ENCODE data around the gene ACAD8.

Gene ACAD8

DNA sequence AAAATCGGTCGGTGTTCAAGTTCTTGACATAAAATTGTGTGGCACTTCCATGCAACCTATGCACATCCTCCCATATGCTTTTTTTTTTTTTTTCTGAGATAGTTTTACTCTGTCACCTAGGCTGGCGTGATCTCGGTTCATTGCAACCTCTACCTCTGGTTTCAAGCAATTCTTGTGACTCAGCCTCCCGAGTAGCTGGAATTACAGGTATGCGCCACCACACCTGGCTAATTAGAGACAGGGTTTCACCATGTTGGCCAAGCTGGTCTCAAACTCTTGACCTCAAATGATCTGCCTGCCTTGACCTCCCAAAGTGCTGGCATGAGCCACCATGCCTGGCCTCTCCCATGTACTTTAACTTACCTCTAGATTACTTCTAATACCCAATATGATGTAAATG lies 37.8 kb downstream of the ACAD8 start:
- no peak for DNase-seq (ENCODE audit: low spot score)

DNA sequence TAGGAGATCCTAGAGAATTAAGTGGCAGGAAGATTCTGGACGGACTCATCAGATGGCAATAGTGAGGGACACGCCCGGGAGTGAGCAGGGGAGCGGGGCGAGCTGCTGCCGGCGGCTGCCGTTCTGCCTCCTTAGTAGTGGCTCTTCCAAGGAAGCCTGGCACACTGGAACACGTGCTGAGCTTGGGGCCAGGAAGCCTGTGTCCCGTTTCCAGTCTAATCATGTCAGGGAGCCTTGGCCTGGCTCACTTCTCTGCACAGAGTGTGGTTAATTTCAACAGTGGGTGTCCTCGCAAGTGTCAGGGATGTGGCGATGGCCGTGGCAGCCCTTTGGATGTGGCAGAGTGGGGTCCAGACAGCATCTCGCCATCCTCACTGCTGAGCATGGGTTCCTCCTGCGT lies 39.3 kb downstream of the ACAD8 start:
- DNase-seq (ENCODE audit: low spot score), result no peak

- DNase-seq (ENCODE audit: low spot score), result no peak
Measured at GRCh38 chr11:134293119-134294113, 40.0 kb downstream of the ACAD8 start.

DNA sequence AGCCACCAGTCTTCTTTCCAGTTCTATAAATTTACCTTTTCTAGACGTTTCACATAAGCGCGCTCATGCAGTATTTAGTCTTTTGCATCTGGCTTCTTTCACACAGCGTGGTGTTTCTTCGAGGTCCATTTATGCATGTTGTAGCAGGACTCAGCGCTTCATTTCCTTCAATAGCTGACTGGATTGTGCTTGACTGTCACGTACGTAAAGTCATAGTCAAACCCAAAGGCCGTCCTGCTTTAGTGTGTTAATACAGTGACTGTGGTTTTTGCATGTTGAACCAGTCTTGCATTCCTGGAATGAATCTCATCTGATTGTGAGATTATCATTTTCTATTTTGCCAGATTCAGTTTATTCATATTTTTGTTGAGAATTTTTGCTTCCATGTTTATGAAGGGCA lies 41.3 kb downstream of the ACAD8 start:
- no peak for DNase-seq (ENCODE audit: low spot score)

DNA sequence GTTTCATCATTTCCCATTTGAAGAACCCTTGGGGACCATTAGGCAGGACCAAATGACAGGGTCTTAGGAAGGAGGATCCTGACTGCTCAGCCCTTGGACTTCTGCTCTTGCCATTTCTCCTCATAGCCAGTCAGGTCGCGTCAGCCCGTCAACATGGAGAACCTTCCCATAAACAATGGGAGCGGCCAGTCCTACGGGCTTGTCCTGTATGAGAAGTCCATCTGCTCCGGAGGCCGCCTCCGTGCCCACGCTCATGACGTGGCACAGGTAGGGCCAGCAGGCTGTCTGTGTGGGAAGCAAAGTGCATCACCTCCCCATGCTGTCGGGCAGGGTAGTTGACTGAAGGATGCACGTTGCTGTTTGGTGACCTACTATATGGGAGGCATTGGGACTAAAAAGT lies 58.9 kb downstream of the ACAD8 start:
- DNase-seq (ENCODE audit: low spot score), result no peak

GRCh38 chr11:134312807-134313206 lies 59.4 kb downstream of the ACAD8 start:
- no peak for DNase-seq (ENCODE audit: low spot score)

DNA sequence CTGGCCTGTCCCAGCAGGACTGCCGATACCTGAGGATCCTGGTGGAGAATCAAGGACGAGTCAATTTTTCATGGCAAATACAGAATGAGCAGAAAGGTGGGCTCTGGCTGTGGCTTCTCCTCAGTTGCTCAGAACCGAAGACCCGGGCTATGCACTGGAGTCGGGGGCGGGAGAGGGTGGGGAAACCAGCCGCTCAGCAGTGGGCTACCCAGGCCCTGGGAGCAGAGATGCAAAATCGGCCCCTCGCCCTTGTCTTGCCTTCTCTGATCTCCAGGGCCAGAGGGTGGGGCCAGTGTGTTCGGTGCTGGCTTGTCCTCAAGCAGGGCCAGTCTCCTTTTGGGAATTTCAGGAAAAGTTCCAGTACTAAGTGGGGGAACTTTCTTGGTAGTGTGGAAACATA lies 60.0 kb downstream of the ACAD8 start:
- DNase-seq (ENCODE audit: low spot score), result no peak

DNA sequence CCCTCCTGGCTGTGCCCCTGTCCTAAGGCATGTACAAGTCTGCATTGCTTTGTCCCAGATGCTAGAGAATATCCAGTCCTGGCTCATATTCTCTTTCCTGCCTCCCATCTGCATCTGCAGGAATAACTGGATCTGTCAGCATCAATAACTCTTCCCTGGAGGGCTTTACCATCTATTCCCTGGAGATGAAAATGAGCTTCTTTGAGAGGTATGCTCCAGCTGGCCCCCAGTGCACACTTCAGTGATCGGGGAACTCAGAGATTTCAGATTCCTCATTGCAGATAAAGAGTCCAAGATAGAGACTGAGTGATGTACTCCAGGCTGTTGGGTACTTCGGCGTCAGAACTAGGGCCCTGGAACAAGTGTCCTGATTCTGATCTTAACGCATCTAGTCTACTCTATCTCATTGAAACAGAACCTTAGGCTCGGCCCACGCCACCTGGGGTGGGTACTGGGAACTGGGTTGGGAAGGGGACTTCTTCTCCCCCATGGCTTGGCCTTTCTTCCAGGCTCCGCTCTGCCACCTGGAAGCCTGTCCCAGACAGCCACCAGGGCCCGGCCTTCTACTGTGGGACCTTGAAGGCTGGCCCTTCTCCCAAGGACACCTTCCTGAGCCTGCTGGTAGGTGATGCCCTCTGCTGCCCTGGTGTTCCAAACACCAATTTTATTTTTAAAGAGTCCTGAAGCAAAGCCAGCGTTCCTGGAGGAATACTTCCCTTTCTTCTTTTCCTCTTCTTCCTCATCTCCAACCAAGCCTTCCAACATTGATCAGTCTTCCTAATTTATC lies 60.6 kb downstream of the ACAD8 start:
- no peak for DNase-seq (ENCODE audit: low spot score)

All from AG08396 (cell line).